HepG2 (cell line): Measurements from ENCODE around the gene TMTC1. TPM values are rescaled to one million over a fixed set of nuclear protein-coding genes. Genes with fewer than 3 reads are reported as not detected.

Experiments
- ATAC-seq: fragments of 200-7000 bp; cut with Tn5 transposase; 3 replicates; pipeline ENCODE4 v1.9.1; 2020; ENCODE audit warnings: mild to moderate bottlenecking, moderate library complexity
- BruUV-seq: library from RNA; stranded (reverse); fragments of 400-500 nt; replicated peaks from 2 replicates; lab custom pipeline; 2021; lab: Mats Ljungman, UMichigan
- CTCF ChIA-PET: fragments of 300-600 bp; formaldehyde crosslinking; extraction: SDS; loops from one replicate; lab custom pipeline; 2021; ENCODE audit warnings: low total read pairs, inconsistent platforms, low intra/inter-chr PET ratio; lab: Yijun Ruan, JAX
- POLR2A ChIA-PET: fragments of 350-600 bp; sonication (Branson Sonifier 250); formaldehyde crosslinking; loops from one replicate; lab custom pipeline; 2020; ENCODE audit warnings: antibody characterized with exemption, inconsistent platforms; lab: Yijun Ruan, JAX
- DNase-seq: peaks from one replicate; pipeline ENCODE4 v3.0.0-alpha.2; 2015; ENCODE audit warnings: low spot score
- FAIRE-seq: peaks from 3 replicates; lab custom pipeline; 2011; peaks lifted over from hg19 to GRCh38; lab: Jason Lieb, UNC
- H2AFZ ChIP-seq: one replicate; pipeline ENCODE4 v1.6.1; 2011; ENCODE audit warnings: low read length, inconsistent platforms
- H3K27ac ChIP-seq: fragments of 300-600 bp; 3 replicates; pipeline ENCODE4 v1.8.0; 2011; ENCODE audit warnings: mixed run types, mild to moderate bottlenecking, mixed read lengths, low read length, inconsistent platforms; ENCODE audit not compliant: insufficient read depth; ENCODE audit errors: extremely low read length
- H3K27me3 ChIP-seq, 2 experiments: fragments of 200-600 bp in 1 of 2; 2 replicates in 1 of 2; 3 replicates in 1 of 2; pipeline versions ENCODE4 v1.6.0 to v1.8.0; 2011; ENCODE audit warnings: low read length in 2 of 2, mild to moderate bottlenecking in 2 of 2, moderate library complexity in 2 of 2, inconsistent platforms in 1 of 2; ENCODE audit not compliant: insufficient read depth in 2 of 2, control insufficient read depth in 1 of 2
- H3K36me3 ChIP-seq, 2 experiments: fragments of 200-600 bp in 1 of 2; replicated peaks in 1 of 2; 2 replicates in 1 of 2; 3 replicates in 1 of 2; pipeline versions ENCODE4 v1.5.1 to v1.8.0; 2011; ENCODE audit warnings: low read length in 2 of 2, inconsistent platforms in 1 of 2; ENCODE audit not compliant: insufficient read depth in 2 of 2, control insufficient read depth in 1 of 2
- H3K4me1 ChIP-seq: 2 replicates; pipeline ENCODE4 v1.5.1; 2012; ENCODE audit warnings: low read length, inconsistent platforms; ENCODE audit not compliant: insufficient read depth
- H3K4me2 ChIP-seq: 2 replicates; pipeline ENCODE4 v1.6.0; 2011; ENCODE audit warnings: low read depth, low read length, inconsistent platforms
- H3K4me3 ChIP-seq, 3 experiments: fragments of 200-600 bp in 1 of 3; sonication (generic), shearing (Covaris generic) in 1 of 3; replicated peaks in 1 of 3; 2 replicates each; pipeline ENCODE4 v1.5.1; 2011 to 2016; ENCODE audit warnings: low read length in 3 of 3, inconsistent platforms in 2 of 3, low read depth in 2 of 3, mild to moderate bottlenecking in 2 of 3, control low read depth in 1 of 3, mixed read lengths in 1 of 3; ENCODE audit not compliant: insufficient read depth in 1 of 3
- H3K79me2 ChIP-seq: one replicate; pipeline ENCODE4 v1.6.1; 2011; ENCODE audit warnings: low read length, inconsistent platforms; ENCODE audit not compliant: insufficient read depth
- H3K9ac ChIP-seq: 2 replicates; pipeline ENCODE4 v1.6.0; 2011; ENCODE audit warnings: mild to moderate bottlenecking, low read depth, low read length, inconsistent platforms; ENCODE audit not compliant: insufficient read depth
- H3K9me3 ChIP-seq: 2 replicates; pipeline ENCODE4 v1.5.1; 2012; ENCODE audit warnings: mild to moderate bottlenecking, low read length
- H4K20me1 ChIP-seq: 2 replicates; pipeline ENCODE4 v1.6.0; 2011; ENCODE audit warnings: inconsistent platforms, mild to moderate bottlenecking, low read length, moderate library complexity; ENCODE audit not compliant: insufficient read depth
- CEBPB ChIP-seq: IDR thresholded peaks from 2 replicates; pipeline ENCODE4 v1.6.1; 2011; ENCODE audit warnings: low read depth, low read length, improper control_type of control experiment, borderline replicate concordance
- DMAP1 ChIP-seq: IDR thresholded peaks from 2 replicates; pipeline ENCODE4 v1.6.1; 2016
- NFATC3 ChIP-seq: sonication (generic); formaldehyde crosslinking; IDR thresholded peaks from 2 replicates; pipeline ENCODE4 v1.5.1; 2020; ENCODE audit warnings: mild to moderate bottlenecking, missing genetic modification reagents
- PHF8 ChIP-seq: sonication (generic); formaldehyde crosslinking; IDR thresholded peaks from 2 replicates; pipeline ENCODE4 v1.5.0; 2020; ENCODE audit warnings: missing genetic modification reagents
- POLR2AphosphoS5 ChIP-seq: IDR thresholded peaks from 2 replicates; pipeline ENCODE4 v1.6.1; 2012; ENCODE audit warnings: low read depth, low read length
- WGBS: methylation state at CpG from one replicate; pipeline ENCODE4 v1.1.6; 2017; ENCODE audit warnings: low lambda C conversion rate; 5-methylcytosine and 5-hydroxymethylcytosine counted together
- in situ Hi-C: cut with HindIII; loops from 2 replicates; pipeline ENCODE4 v1.10.0; 2017; ENCODE audit warnings: low pct_unique_long_range_greater_than_20kb; ENCODE audit not compliant: extremely low pct_ligation_motif_present
- intact Hi-C: fragments of 100-400 bp; cut with micrococcal nuclease; formaldehyde crosslinking; loops from one replicate; pipeline ENCODE4 v1.10.0; 2022; ENCODE audit not compliant: unreplicated experiment
- polyA plus RNA-seq, 8 experiments: library from polyadenylated mRNA; depleted of rRNA in 3 of 8; stranded (reverse) in 7 of 8; unstranded in 1 of 8; fragments of >200 nt; fragmentation: Illumina TruSeq in 4 of 8; extraction: Trizol in 4 of 8; gene quantifications; 2 replicates each; pipeline versions ENCODE4 v1.2.1 to v1.2.3, GENCODE V29; 2011 to 2016; ENCODE audit warnings: low read depth in 4 of 8, missing spikeins in 1 of 8, mixed read lengths in 1 of 8; ENCODE audit not compliant: insufficient read depth in 1 of 8
- total RNA-seq, 5 experiments: library from RNA; depleted of rRNA; stranded (reverse); fragments of >200 nt; fragmentation: Illumina TruSeq; extraction: Trizol; gene quantifications; 2 replicates each; pipeline ENCODE4 v1.2.3, GENCODE V29; 2016; ENCODE audit warnings: low read depth in 1 of 5
- TF ChIP-seq, protein P1 (sequence below): sonication (generic); formaldehyde crosslinking; conservative IDR thresholded peaks from 2 replicates; pipeline ENCODE4 v1.4.0; 2020; ENCODE audit warnings: missing genetic modification reagents
- TF ChIP-seq, protein P2 (sequence below): sonication (generic); formaldehyde crosslinking; IDR thresholded peaks from 2 replicates; pipeline ENCODE4 v1.5.0; 2020; ENCODE audit warnings: mild to moderate bottlenecking, low read depth, missing genetic modification reagents, borderline replicate concordance

Gene TMTC1
- total and polyA plus RNA-seq, 2 of the 13 experiments (the other 11 are each of a cell fraction or from before 2014, with no cell fraction given): 0.69 to 1.8 TPM

DNA sequence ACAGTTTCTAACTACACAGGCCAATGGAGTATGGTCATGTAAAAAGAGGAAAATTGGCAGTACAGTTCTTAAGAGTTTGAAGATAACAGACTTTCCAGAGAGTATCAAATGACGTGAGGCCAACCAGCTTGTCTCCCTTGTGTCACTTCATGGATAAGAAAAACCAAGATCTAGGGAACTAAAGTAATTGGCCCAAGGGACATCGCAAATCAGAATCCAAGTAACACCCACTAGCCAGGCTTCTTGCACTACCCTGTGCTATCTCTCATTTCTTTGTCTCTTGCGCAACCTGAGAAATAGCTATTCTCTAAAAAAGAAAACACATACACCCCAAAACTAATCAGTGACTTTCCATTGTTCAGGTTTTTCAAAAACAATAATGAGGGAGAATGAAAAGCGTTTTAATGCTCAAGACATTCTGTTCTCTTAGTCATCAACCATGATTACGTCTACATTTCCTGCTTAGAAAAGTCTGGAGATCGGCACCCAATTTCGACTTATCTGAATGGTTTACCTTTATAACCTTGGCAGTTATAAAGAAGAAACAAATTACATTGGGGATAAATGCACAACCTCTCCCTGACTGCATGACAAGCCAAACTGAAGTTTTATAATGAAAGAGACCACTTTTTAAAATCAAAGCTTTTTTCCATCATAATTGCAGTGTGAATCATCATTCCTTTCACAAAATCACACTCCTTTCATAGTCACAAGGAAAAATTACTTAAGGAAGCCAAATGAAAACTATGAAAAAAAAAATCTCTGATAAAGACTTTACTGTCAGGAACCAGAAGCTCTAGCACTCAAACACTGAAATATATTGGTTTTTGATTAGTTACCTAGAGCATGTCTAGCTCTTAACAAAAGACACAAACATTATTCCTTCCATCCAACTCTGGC lies 42.1 kb downstream of the TMTC1 start:
- in situ Hi-C loops: no loop called here
- no peak overlapping the region for H3K4me3 ChIP-seq
- FAIRE-seq (no peak), DNase-seq (no peak), ATAC-seq (no peak)
- H3K4me2 ChIP-seq: no peak overlapping the region
- ChIA-PET POLR2A (no interaction called here), CTCF (no interaction called here)
- H2AFZ ChIP-seq: no peak overlapping the region
- H3K27me3 ChIP-seq: no peaks in the 10 kb centered on the region
- no peaks in the 10 kb centered on the region for H3K36me3 ChIP-seq
- no peaks in the 10 kb centered on the region for H4K20me1 ChIP-seq
- intact Hi-C loops: no loop called here
- H3K9me3 ChIP-seq: no peaks in the 10 kb centered on the region
- TF ChIP-seq NFATC3 (CRISPR knock-in tag) (no peak), DMAP1 (CRISPR knock-in tag) (no peak), POLR2AphosphoS5 (no peak), PHF8 (CRISPR knock-in tag) (no peak), CEBPB (peak; percentile 69)
- TF ChIP-seq, protein P1, sequence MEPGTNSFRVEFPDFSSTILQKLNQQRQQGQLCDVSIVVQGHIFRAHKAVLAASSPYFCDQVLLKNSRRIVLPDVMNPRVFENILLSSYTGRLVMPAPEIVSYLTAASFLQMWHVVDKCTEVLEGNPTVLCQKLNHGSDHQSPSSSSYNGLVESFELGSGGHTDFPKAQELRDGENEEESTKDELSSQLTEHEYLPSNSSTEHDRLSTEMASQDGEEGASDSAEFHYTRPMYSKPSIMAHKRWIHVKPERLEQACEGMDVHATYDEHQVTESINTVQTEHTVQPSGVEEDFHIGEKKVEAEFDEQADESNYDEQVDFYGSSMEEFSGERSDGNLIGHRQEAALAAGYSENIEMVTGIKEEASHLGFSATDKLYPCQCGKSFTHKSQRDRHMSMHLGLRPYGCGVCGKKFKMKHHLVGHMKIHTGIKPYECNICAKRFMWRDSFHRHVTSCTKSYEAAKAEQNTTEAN: no peak
- TF ChIP-seq, protein P2, sequence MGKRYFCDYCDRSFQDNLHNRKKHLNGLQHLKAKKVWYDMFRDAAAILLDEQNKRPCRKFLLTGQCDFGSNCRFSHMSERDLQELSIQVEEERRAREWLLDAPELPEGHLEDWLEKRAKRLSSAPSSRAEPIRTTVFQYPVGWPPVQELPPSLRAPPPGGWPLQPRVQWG (CRISPR knock-in tag): no peak
- WGBS: 29% methylated on average over 7 of the region's 7 CpGs
- no peaks in the 10 kb centered on the region for H3K4me1 ChIP-seq
- H3K27ac ChIP-seq: no peak overlapping the region
- no TSS peak for BruUV-seq
- H3K79me2 ChIP-seq: no peaks in the 10 kb centered on the region
- H3K9ac ChIP-seq: no peak overlapping the region
